H1 (cell line): ENCODE results near the gene SERTAD2. TPM values are rescaled to one million over a fixed set of nuclear protein-coding genes. Genes with fewer than 3 reads are reported as not detected.

Source experiments
- ATF3 ChIP-seq: IDR thresholded peaks from 2 replicates; pipeline ENCODE4 v1.6.1; 2011; ENCODE audit warnings: low read depth, mild to moderate bottlenecking, low read length; ENCODE audit not compliant: insufficient read depth
- EZH2 ChIP-seq: fragments of 200-600 bp; sonication (generic); IDR thresholded peaks from 2 replicates; pipeline ENCODE4 v1.7.1; 2012; ENCODE audit warnings: low read depth, mild to moderate bottlenecking, moderate library complexity, low read length, inconsistent platforms; ENCODE audit not compliant: severe bottlenecking
- KDM4A ChIP-seq: IDR thresholded peaks from one replicate; pipeline ENCODE4 v1.7.1; 2012; ENCODE audit warnings: low read depth, mild to moderate bottlenecking, moderate library complexity, low read length, inconsistent platforms; ENCODE audit not compliant: severe bottlenecking
- polyA plus RNA-seq, 7 experiments: library from polyadenylated mRNA; depleted of rRNA in 3 of 7; stranded (reverse) in 5 of 7; unstranded in 2 of 7; fragments of >200 nt in 5 of 7; fragments of 200-250 nt in 2 of 7; gene quantifications; 1 replicate in 5 of 7; 2 replicates in 1 of 7; 4 replicates in 1 of 7; pipeline versions ENCODE4 v1.2.1 to v1.2.3, GENCODE V29; 2011 to 2013; ENCODE audit warnings: missing spikeins in 2 of 7, mixed read lengths in 2 of 7
- total RNA-seq: library from RNA; stranded (reverse); fragmentation: NEBNext Ultra II Directional; extraction: Animal tissue kit (Norgen Biotek cat#: 25700); gene quantifications from 2 replicates; pipeline ENCODE4 v1.2.1, GENCODE V29; 2021

SERTAD2 gene
- total and polyA plus RNA-seq, 2 of the 8 experiments (the other 6 are each of a cell fraction or from before 2014, with no cell fraction given), result 2.9 to 4.5 TPM

- TF ChIP-seq ATF3 (no peak), EZH2 (no peak), KDM4A (no peak)
Measured at GRCh38 chr2:64631771-64632170, 21.9 kb downstream of the SERTAD2 start (continued).
